Endodermal cell (in vitro differentiated cells): Measurements from ENCODE around the gene LENEP. TPM values are rescaled to one million over a fixed set of nuclear protein-coding genes. Genes with fewer than 3 reads are reported as not detected.
"Not testable (repeated sequence)": the region's sequence is repeated elsewhere in the genome, so short reads cannot be mapped to it uniquely, and the experiment has no call there.

Experiments used
- DNase-seq: peaks from one replicate; pipeline ENCODE4 v3.0.0-alpha.2; 2017
- H3K27ac ChIP-seq: 2 replicates; pipeline ENCODE4 v1.5.1; 2013; ENCODE audit warnings: mild to moderate bottlenecking, low read depth, low read length, moderate library complexity
- H3K27me3 ChIP-seq: 2 replicates; pipeline ENCODE4 v1.6.1; 2013; ENCODE audit warnings: mild to moderate bottlenecking, low read length, moderate library complexity; ENCODE audit not compliant: insufficient read depth, control insufficient read depth, poor library complexity, severe bottlenecking
- H3K36me3 ChIP-seq: 2 replicates; pipeline ENCODE4 v1.7.0; 2013; ENCODE audit warnings: mild to moderate bottlenecking, low read length, moderate library complexity; ENCODE audit not compliant: control insufficient read depth, insufficient read depth
- H3K4me1 ChIP-seq: one replicate; pipeline ENCODE4 v1.7.0; 2013; ENCODE audit warnings: low read length; ENCODE audit not compliant: control insufficient read depth, insufficient read depth
- H3K4me3 ChIP-seq: 2 replicates; pipeline ENCODE4 v1.5.1; 2013; ENCODE audit warnings: mild to moderate bottlenecking, low read length, moderate library complexity
- H3K9ac ChIP-seq: 2 replicates; pipeline ENCODE4 v1.6.1; 2013; ENCODE audit warnings: mild to moderate bottlenecking, low read length, moderate library complexity; ENCODE audit not compliant: poor library complexity, severe bottlenecking; ENCODE audit errors: extremely low read depth
- H3K9me3 ChIP-seq: 2 replicates; pipeline ENCODE4 v1.6.1; 2013; ENCODE audit warnings: mild to moderate bottlenecking, low read length, moderate library complexity; ENCODE audit not compliant: control insufficient read depth
- H3K27ac Mint-ChIP-seq: 2 replicates; pipeline ENCODE4 v1.8.0; 2020; ENCODE audit warnings: mixed read lengths
- H3K27me3 Mint-ChIP-seq: 2 replicates; pipeline ENCODE4 v1.8.0; 2021; ENCODE audit warnings: mild to moderate bottlenecking, mixed read lengths; ENCODE audit not compliant: insufficient read depth
- H3K36me3 Mint-ChIP-seq: 2 replicates; pipeline ENCODE4 v1.8.0; 2020; ENCODE audit warnings: low read depth, mixed read lengths
- H3K4me1 Mint-ChIP-seq: 2 replicates; pipeline ENCODE4 v1.8.0; 2020; ENCODE audit warnings: mixed read lengths
- H3K4me3 Mint-ChIP-seq: 2 replicates; pipeline ENCODE4 v1.8.0; 2020; ENCODE audit warnings: mild to moderate bottlenecking, moderate library complexity, mixed read lengths
- H3K9me3 Mint-ChIP-seq: 2 replicates; pipeline ENCODE4 v1.8.0; 2020; ENCODE audit warnings: mild to moderate bottlenecking, mixed read lengths
- CTCF ChIP-seq: fragments of 200-600 bp; sonication (generic); conservative IDR thresholded peaks from 2 replicates; pipeline ENCODE4 v1.5.0; 2021; ENCODE audit warnings: antibody characterized with exemption, mild to moderate bottlenecking
- WGBS, 2 experiments: methylation state at CpG; one replicate each; pipeline versions ENCODE4 v1.1.5 to v1.1.7; 2013; ENCODE audit warnings: missing lambda C conversion rate in 2 of 2, mixed read lengths in 1 of 2; ENCODE audit not compliant: insufficient coverage in 1 of 2, insufficient read length in 1 of 2; 5-methylcytosine and 5-hydroxymethylcytosine counted together
- total RNA-seq, 2 donors: library from RNA; stranded (reverse); fragmentation: NEBNext Ultra II Directional in 1 of 2; extraction: Animal tissue kit (Norgen Biotek cat#: 25700) in 1 of 2; gene quantifications; 2 replicates in 1 of 2; 3 replicates in 1 of 2; pipeline ENCODE4 v1.2.1, GENCODE V29; 2021

Gene LENEP
- total RNA-seq, 2 donors from 2014 or later, result 2.0 TPM; not detected in 1

GRCh38 chr1:154974808-154975408 lies 18.5 kb upstream of the LENEP start:
- H3K4me1 ChIP-seq, result peaks cover 6% of the 10 kb centered on the region
- H3K27ac ChIP-seq, result peak overlapping the region; percentile 96
- Mint-ChIP-seq H3K36me3 (peaks cover 16% of the 10 kb centered on the region), H3K9me3 (no peaks in the 10 kb centered on the region), H3K4me3 (no peak overlapping the region), H3K27me3 (no peaks in the 10 kb centered on the region), H3K27ac (no peak overlapping the region), H3K4me1 (peaks cover 22% of the 10 kb centered on the region)
- WGBS, 2 experiments, result 0 to 1% methylated on average over 26 to 30 of the region's 30 CpGs
- no peak for TF ChIP-seq CTCF
- H3K4me3 ChIP-seq, result peak overlapping the region; percentile 99
- H3K27me3 ChIP-seq, result no peaks in the 10 kb centered on the region
- peaks cover 23% of the 10 kb centered on the region for H3K36me3 ChIP-seq
- peak; percentile 98 for DNase-seq
- no peaks in the 10 kb centered on the region for H3K9me3 ChIP-seq
- peak overlapping the region; percentile 96 for H3K9ac ChIP-seq

- Mint-ChIP-seq H3K27me3 (no peaks in the 10 kb centered on the region), H3K9me3 (no peaks in the 10 kb centered on the region), H3K4me1 (peaks cover 22% of the 10 kb centered on the region), H3K27ac (no peak overlapping the region), H3K36me3 (peaks cover 20% of the 10 kb centered on the region), H3K4me3 (no peak overlapping the region)
- H3K9me3 ChIP-seq, result no peaks in the 10 kb centered on the region
- peaks cover 27% of the 10 kb centered on the region for H3K36me3 ChIP-seq
- peak overlapping the region; percentile 96 for H3K9ac ChIP-seq
- 1 to 2% methylated on average over 13 to 24 of the region's 24 CpGs for WGBS, 2 experiments
- peak overlapping the region; percentile 96 for H3K27ac ChIP-seq
- peaks cover 6% of the 10 kb centered on the region for H3K4me1 ChIP-seq
- TF ChIP-seq CTCF, result no peak
- peak; percentile 77 for DNase-seq
- H3K27me3 ChIP-seq, result no peaks in the 10 kb centered on the region
- peak overlapping the region; percentile 99 for H3K4me3 ChIP-seq
Observed at GRCh38 chr1:154975409-154976059, 17.9 kb upstream of the LENEP start.

GRCh38 chr1:154977762-154978161 lies 15.6 kb upstream of the LENEP start:
- H3K9ac ChIP-seq, H3K4me1 Mint-ChIP-seq, H3K4me3 Mint-ChIP-seq, H3K27ac Mint-ChIP-seq, H3K27me3 ChIP-seq, H3K4me1 ChIP-seq, H3K27ac ChIP-seq, H3K9me3 Mint-ChIP-seq, H3K27me3 Mint-ChIP-seq, DNase-seq, H3K4me3 ChIP-seq, H3K9me3 ChIP-seq: not testable (repeated sequence)
- WGBS, 2 experiments, result 93 to 95% methylated on average over 2 to 3 of the region's 3 CpGs
- peaks cover 32% of the 10 kb centered on the region for H3K36me3 Mint-ChIP-seq
- peaks cover 32% of the 10 kb centered on the region for H3K36me3 ChIP-seq
